ENCODE results near the gene AFAP1.

AFAP1 gene

GRCh38 chr4:7766086-7766485 is 173.6 kb downstream of the AFAP1 start:
- no peak for DNase-seq

- DNase-seq = no peak
Observed at GRCh38 chr4:7765666-7766065, 174.0 kb downstream of the AFAP1 start.

- DNase-seq = no peak
Observed at GRCh38 chr4:7764466-7764865, 175.2 kb downstream of the AFAP1 start.

GRCh38 chr4:7763788-7764187 is 175.9 kb downstream of the AFAP1 start:
- no peak for DNase-seq

GRCh38 chr4:7763106-7763505 is 176.6 kb downstream of the AFAP1 start:
- DNase-seq = no peak

GRCh38 chr4:7762376-7763030 is 177.2 kb downstream of the AFAP1 start:
- no peak for DNase-seq

- DNase-seq = peak; percentile 14
Observed at GRCh38 chr4:7761720-7762119, 177.9 kb downstream of the AFAP1 start.

GRCh38 chr4:7761312-7761711 is 178.3 kb downstream of the AFAP1 start:
- DNase-seq = no peak

- DNase-seq = no peak
Observed at GRCh38 chr4:7760706-7761105, 179.0 kb downstream of the AFAP1 start.

- DNase-seq = no peak
Observed at GRCh38 chr4:7760228-7760627, 179.4 kb downstream of the AFAP1 start.

GRCh38 chr4:7759635-7760034 is 180.0 kb downstream of the AFAP1 start:
- DNase-seq = no peak

GRCh38 chr4:7759216-7759615 is 180.4 kb downstream of the AFAP1 start:
- DNase-seq = peak; percentile 16

- no peak for DNase-seq
Observed at GRCh38 chr4:7758476-7758875, 181.2 kb downstream of the AFAP1 start.

GRCh38 chr4:7757501-7758471 is 181.9 kb downstream of the AFAP1 start:
- no peak for DNase-seq

- no peak for DNase-seq
Observed at GRCh38 chr4:7756561-7757355, 182.9 kb downstream of the AFAP1 start.

GRCh38 chr4:7756071-7756470 is 183.6 kb downstream of the AFAP1 start:
- DNase-seq = no peak

- no peak for DNase-seq
Observed at GRCh38 chr4:7755561-7755960, 184.1 kb downstream of the AFAP1 start.

- DNase-seq = no peak
Observed at GRCh38 chr4:7754565-7755262, 184.9 kb downstream of the AFAP1 start.

- no peak for DNase-seq
Observed at GRCh38 chr4:7753931-7754465, 185.7 kb downstream of the AFAP1 start.

GRCh38 chr4:7753271-7753670 is 186.4 kb downstream of the AFAP1 start:
- no peak for DNase-seq

- DNase-seq = no peak
Observed at GRCh38 chr4:7752649-7753048, 187.0 kb downstream of the AFAP1 start.

GRCh38 chr4:7750972-7751371 is 188.7 kb downstream of the AFAP1 start:
- no peak for DNase-seq
